ENCODE measurements around the gene CIC. TPM values are rescaled to one million over a fixed set of nuclear protein-coding genes. Genes with fewer than 3 reads are reported as not detected.
A peak's percentile ranks its signal among the peaks of the same experiment; 100 is the strongest.

CIC gene
- total and polyA plus RNA-seq, 2 of the 13 experiments (the other 11 are each of a cell fraction or from before 2014, with no cell fraction given) = 5.9 to 8.0 TPM

DNA sequence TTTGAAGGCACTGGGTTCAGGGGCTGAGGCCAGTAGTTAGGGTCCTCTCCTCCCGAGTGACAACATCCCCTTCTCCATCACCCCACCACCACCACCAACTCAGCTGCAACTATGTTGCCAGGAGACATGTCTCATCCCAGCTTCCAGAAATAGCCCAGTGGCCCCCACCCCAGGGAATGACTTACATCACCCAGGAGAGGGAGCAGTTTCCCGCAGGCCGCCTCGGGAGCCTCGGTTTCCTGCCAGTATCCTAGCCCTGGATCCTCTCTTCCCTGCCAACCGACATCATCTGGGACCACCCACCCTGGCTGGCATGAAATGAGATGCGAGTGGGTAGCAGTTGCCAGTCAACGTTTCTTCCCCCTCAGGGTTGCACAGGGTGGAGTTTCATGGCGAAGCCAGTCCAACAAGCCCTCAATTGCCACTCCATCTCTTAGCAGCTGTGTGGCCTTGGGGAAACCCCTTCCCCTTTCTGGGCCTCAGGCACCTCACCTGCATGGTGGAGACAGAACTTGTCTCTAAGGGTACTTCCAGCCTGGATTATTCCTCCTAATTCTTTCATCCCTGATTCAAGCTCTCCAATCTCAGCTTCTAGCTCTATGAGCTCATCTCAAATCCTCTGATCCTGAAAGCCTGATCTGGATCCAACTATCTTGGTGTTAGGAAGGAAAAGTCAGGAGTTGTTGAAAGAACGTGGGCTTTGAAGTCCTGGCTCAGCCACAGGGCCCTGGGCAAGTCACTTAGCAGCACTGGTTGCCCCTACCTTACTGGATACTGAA lies 22.7 kb upstream of the CIC start (continued):
- TF ChIP-seq, protein P1, sequence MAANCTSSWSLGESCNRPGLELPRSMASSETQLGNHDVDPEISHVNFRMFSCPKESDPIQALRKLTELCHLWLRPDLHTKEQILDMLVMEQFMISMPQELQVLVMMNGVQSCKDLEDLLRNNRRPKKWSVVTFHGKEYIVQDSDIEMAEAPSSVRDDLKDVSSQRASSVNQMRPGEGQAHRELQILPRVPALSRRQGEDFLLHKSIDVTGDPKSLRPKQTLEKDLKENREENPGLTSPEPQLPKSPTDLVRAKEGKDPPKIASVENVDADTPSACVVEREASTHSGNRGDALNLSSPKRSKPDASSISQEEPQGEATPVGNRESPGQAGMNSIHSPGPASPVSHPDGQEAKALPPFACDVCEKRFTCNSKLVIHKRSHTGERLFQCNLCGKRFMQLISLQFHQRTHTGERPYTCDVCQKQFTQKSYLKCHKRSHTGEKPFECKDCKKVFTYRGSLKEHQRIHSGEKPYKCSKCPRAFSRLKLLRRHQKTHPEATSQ (CRISPR knock-in tag; IDR thresholded peaks at IDR 0.05; ENCODE audit: borderline replicate concordance) = 0 out of 2 replicates have a peak, but pooled peaks have one; percentile 44
- TF ChIP-seq FOXC1 (CRISPR knock-in tag; IDR thresholded peaks at IDR 0.05; ENCODE audit: borderline replicate concordance) (0 out of 2 replicates have a peak, but pooled peaks have one; percentile 29), AKAP8 (CRISPR knock-in tag; IDR thresholded peaks at IDR 0.05) (peak; percentile 57; the same call in 1 of the 2 replicates), ARNT2 (CRISPR knock-in tag; IDR thresholded peaks at IDR 0.05; ENCODE audit: low read depth) (0 out of 2 replicates have a peak, but pooled peaks have one; percentile 4), ZNF768 (CRISPR knock-in tag; IDR thresholded peaks at IDR 0.05) (peak; percentile 89), ZNF282 (IDR thresholded peaks at IDR 0.05; ENCODE audit: partially characterized antibody) (no peak), ZC3H13 (CRISPR knock-in tag; IDR thresholded peaks at IDR 0.05) (peak; percentile 71; the same call in 1 of the 2 replicates), AGO1 (IDR thresholded peaks at IDR 0.05; ENCODE audit: low read depth, low read length, poor library complexity, severe bottlenecking) (peak; percentile 74), HNRNPH1 (optimal IDR thresholded peaks at IDR 0.05; ENCODE audit: low read depth, low read length) (peak; percentile 82), ZFP90 (CRISPR knock-in tag; IDR thresholded peaks at IDR 0.05; ENCODE audit: borderline replicate concordance) (0 out of 2 replicates have a peak, but pooled peaks have one; percentile 5), RBM22 (optimal IDR thresholded peaks at IDR 0.05; ENCODE audit: low read length) (peak; percentile 31), ZNF644 (CRISPR knock-in tag; IDR thresholded peaks at IDR 0.05; ENCODE audit: low read depth) (no peak), KDM2A (CRISPR knock-in tag; IDR thresholded peaks at IDR 0.05; ENCODE audit: borderline replicate concordance, low read depth) (peak; percentile 78), AGO2 (optimal IDR thresholded peaks at IDR 0.05; ENCODE audit: low read depth, low read length) (peak; percentile 75), NONO (IDR thresholded peaks at IDR 0.05) (no peak), NONO (CRISPR knock-in tag; conservative IDR thresholded peaks at IDR 0.05) (peak; percentile 69), DMAP1 (CRISPR knock-in tag; IDR thresholded peaks at IDR 0.05) (no peak), JUND (CRISPR knock-in tag; IDR thresholded peaks at IDR 0.05) (0 out of 2 replicates have a peak, but pooled peaks have one; percentile 5)
- TF ChIP-seq, protein P2, sequence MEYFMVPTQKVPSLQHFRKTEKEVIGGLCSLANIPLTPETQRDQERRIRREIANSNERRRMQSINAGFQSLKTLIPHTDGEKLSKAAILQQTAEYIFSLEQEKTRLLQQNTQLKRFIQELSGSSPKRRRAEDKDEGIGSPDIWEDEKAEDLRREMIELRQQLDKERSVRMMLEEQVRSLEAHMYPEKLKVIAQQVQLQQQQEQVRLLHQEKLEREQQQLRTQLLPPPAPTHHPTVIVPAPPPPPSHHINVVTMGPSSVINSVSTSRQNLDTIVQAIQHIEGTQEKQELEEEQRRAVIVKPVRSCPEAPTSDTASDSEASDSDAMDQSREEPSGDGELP (IDR thresholded peaks at IDR 0.05; ENCODE audit: borderline replicate concordance, low read depth) = no peak
- TF ChIP-seq, protein P3, sequence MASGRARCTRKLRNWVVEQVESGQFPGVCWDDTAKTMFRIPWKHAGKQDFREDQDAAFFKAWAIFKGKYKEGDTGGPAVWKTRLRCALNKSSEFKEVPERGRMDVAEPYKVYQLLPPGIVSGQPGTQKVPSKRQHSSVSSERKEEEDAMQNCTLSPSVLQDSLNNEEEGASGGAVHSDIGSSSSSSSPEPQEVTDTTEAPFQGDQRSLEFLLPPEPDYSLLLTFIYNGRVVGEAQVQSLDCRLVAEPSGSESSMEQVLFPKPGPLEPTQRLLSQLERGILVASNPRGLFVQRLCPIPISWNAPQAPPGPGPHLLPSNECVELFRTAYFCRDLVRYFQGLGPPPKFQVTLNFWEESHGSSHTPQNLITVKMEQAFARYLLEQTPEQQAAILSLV (CRISPR knock-in tag; IDR thresholded peaks at IDR 0.05; ENCODE audit: borderline replicate concordance) = 0 out of 2 replicates have a peak, but pooled peaks have one; percentile 45
- TF ChIP-seq, protein P4, sequence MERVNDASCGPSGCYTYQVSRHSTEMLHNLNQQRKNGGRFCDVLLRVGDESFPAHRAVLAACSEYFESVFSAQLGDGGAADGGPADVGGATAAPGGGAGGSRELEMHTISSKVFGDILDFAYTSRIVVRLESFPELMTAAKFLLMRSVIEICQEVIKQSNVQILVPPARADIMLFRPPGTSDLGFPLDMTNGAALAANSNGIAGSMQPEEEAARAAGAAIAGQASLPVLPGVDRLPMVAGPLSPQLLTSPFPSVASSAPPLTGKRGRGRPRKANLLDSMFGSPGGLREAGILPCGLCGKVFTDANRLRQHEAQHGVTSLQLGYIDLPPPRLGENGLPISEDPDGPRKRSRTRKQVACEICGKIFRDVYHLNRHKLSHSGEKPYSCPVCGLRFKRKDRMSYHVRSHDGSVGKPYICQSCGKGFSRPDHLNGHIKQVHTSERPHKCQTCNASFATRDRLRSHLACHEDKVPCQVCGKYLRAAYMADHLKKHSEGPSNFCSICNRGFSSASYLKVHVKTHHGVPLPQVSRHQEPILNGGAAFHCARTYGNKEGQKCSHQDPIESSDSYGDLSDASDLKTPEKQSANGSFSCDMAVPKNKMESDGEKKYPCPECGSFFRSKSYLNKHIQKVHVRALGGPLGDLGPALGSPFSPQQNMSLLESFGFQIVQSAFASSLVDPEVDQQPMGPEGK (CRISPR knock-in tag; IDR thresholded peaks at IDR 0.05) = peak; percentile 94
- TF ChIP-seq, protein P5, sequence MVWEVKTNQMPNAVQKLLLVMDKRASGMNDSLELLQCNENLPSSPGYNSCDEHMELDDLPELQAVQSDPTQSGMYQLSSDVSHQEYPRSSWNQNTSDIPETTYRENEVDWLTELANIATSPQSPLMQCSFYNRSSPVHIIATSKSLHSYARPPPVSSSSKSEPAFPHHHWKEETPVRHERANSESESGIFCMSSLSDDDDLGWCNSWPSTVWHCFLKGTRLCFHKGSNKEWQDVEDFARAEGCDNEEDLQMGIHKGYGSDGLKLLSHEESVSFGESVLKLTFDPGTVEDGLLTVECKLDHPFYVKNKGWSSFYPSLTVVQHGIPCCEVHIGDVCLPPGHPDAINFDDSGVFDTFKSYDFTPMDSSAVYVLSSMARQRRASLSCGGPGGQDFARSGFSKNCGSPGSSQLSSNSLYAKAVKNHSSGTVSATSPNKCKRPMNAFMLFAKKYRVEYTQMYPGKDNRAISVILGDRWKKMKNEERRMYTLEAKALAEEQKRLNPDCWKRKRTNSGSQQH (CRISPR knock-in tag; IDR thresholded peaks at IDR 0.05; ENCODE audit: low read depth) = no peak
